Activated CD8-positive, alpha-beta memory T cell treated with anti-CD3 and anti-CD28 coated beads, Interleukin-2, amount 50 U/mL, for 24 hours (primary cell): ENCODE data around the gene UBE2J1.
"Not testable (repeated sequence)": the region's sequence is repeated elsewhere in the genome, so short reads cannot be mapped to it uniquely, and the experiment has no call there.

ENCODE experiments used
- DNase-seq: peaks from one replicate; pipeline ENCODE4 v3.0.0-alpha.2; 2020; ENCODE audit errors: extremely low read depth

The UBE2J1 gene

GRCh38 chr6:89352278-89353117 is at the start of gene UBE2J1:
Gene UBE2J1, minus strand, starts transcription at chr6:89352722. Its CDS starts 153 bp downstream, at chr6:89352569.
- peak; percentile 15 for DNase-seq

- DNase-seq, result no peak
Observed at GRCh38 chr6:89400912-89401399, 48.4 kb upstream of the UBE2J1 start.

GRCh38 chr6:89400050-89400449 is 47.5 kb upstream of the UBE2J1 start:
- no peak for DNase-seq

GRCh38 chr6:89398762-89399525 is 46.4 kb upstream of the UBE2J1 start:
- DNase-seq, result no peak

GRCh38 chr6:89397884-89398283 is 45.4 kb upstream of the UBE2J1 start:
- not testable (repeated sequence) for DNase-seq

- DNase-seq, result no peak
Observed at GRCh38 chr6:89393659-89394058, 41.1 kb upstream of the UBE2J1 start.

GRCh38 chr6:89392823-89393222 is 40.3 kb upstream of the UBE2J1 start:
- DNase-seq, result no peak

- no peak for DNase-seq
Observed at GRCh38 chr6:89388846-89389245, 36.3 kb upstream of the UBE2J1 start.

- DNase-seq, result no peak
Observed at GRCh38 chr6:89387516-89388201, 35.1 kb upstream of the UBE2J1 start.

GRCh38 chr6:89386917-89387491 is 34.5 kb upstream of the UBE2J1 start:
- no peak for DNase-seq

GRCh38 chr6:89385846-89386245 is 33.3 kb upstream of the UBE2J1 start:
- DNase-seq, result no peak

- DNase-seq, result no peak
Observed at GRCh38 chr6:89385156-89385667, 32.7 kb upstream of the UBE2J1 start.

- DNase-seq, result no peak
Observed at GRCh38 chr6:89381031-89381430, 28.5 kb upstream of the UBE2J1 start.

- DNase-seq, result no peak
Observed at GRCh38 chr6:89379281-89379680, 26.8 kb upstream of the UBE2J1 start.

GRCh38 chr6:89378628-89379027 is 26.1 kb upstream of the UBE2J1 start:
- no peak for DNase-seq

GRCh38 chr6:89375427-89376267 is 23.1 kb upstream of the UBE2J1 start:
- DNase-seq, result peak; percentile 31

GRCh38 chr6:89372506-89372901 is 20.0 kb upstream of the UBE2J1 start:
- DNase-seq, result no peak

GRCh38 chr6:89371849-89372505 is 19.5 kb upstream of the UBE2J1 start:
- DNase-seq, result peak; percentile 49

GRCh38 chr6:89368999-89369398 is 16.5 kb upstream of the UBE2J1 start:
- DNase-seq, result no peak

- DNase-seq, result peak; percentile 18
Observed at GRCh38 chr6:89368107-89368506, 15.6 kb upstream of the UBE2J1 start.
